Measurements from ENCODE around the gene DGCR8.

GRCh38 chr22:20150381-20151275, 70.6 kb downstream of the DGCR8 start, which contains the start of gene CCDC188:
- no peak for TF ChIP-seq CTCF (IDR thresholded peaks at IDR 0.05; ENCODE audit: insufficient read depth, low read depth, low read length)
- no peak for TF ChIP-seq EZH2 (IDR thresholded peaks at IDR 0.05; ENCODE audit: insufficient read depth, low read length)

Data from astrocyte (in vitro differentiated cells and primary cell).